ENCODE measurements around the gene C19orf47.
A peak's percentile ranks its signal among the peaks of the same experiment; 100 is the strongest.

C19orf47 gene

GRCh38 chr19:40280608-40281221 lies 67.5 kb downstream of the C19orf47 start:
- DNase-seq, result no peak

GRCh38 chr19:40279761-40280607 lies 68.2 kb downstream of the C19orf47 start:
- no peak for DNase-seq

- no peak for DNase-seq
These were observed 69.1 kb downstream of the C19orf47 start for GRCh38 chr19:40279120-40279551.

DNA sequence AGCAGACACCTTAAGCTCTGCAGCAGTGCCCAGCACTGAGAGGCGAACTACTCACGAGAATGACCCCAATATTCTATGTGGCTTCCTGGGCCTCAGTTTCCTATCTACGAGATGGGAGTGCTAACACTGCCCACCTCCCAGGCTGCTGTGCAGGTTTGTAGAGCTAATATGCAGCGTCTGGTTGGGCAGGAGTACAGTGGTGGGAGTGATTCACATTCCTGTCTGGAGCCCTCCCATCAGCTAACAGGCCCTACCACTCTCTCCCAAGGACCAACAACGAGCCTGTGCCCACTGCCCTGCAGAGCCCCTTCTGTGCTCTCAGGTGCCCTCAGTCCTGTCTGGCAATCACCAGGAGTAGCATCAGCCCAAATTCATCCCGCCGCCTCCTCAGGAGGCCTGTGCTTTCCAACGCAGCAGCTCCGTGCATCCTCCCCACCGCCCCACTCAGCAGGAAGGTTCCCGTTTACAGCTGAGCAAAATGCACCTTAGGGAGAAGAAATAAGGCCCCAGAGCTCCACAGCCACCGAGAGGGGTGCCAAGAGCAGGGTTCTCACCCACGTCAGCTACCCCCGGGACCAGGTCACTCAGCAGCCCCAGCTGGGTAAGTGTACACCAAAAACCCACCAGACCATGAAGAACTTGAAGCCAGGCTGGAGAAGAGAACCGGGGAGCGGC lies 69.7 kb downstream of the C19orf47 start:
- no peak for DNase-seq

GRCh38 chr19:40277356-40278059 lies 70.7 kb downstream of the C19orf47 start:
- no peak for DNase-seq

GRCh38 chr19:40274585-40275544 lies 73.3 kb downstream of the C19orf47 start:
- DNase-seq, result peak; percentile 27

- DNase-seq, result no peak
These were observed 74.5 kb downstream of the C19orf47 start for GRCh38 chr19:40273469-40274360.

- no peak for DNase-seq
These were observed 75.9 kb downstream of the C19orf47 start for GRCh38 chr19:40272261-40272660.

DNA sequence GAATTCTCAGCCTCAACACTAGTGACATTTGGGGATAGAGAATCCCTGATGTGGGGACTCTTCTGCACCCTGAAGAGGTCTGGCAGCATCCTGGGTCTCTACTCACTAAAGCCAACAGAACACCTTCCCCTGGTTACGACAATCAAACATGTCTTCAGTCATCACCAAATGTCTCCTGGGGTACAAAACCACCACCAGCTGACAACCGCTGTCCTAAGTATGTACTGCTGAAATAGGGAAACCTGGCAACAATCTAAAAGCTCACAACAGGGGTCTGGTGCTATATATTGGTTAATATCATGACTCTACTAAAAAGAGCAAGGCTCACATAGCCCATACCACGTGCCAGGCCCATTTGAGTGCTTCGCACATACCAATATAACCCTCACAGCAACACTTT lies 76.5 kb downstream of the C19orf47 start:
- DNase-seq, result no peak

DNA sequence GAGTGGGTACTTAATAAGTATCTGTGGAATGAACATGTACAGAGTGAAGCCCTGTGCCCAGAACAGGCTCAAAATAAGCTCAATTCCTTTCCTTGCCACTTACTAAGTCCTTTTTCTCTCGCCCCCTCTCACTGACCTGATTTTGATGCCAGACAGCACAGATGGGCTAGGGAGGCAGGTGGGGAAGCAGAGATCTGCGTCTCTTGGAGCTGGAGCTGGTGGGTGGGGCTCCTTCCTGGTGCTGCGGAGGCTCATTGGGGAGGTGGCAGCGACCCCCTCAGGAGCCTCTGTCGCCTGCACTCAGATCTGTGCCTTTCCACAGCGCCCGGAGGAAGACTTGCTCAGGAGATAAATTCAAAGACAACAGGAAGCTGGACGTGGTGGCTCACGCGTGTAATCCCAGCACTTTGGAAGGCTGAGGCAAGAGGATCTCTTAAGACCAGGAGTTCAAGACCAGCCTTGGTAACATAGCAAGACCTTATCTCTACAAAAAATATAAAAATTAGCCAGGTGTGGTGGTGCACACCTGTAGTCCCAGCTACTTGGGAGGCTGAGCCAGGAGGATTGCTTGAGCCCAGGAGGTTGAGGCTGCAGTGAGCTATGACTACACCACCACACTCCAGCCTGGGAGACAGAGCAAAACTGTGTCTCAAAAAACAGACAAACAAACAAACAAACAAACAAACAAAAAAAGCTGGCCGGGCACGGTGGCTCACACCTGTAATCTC lies 77.7 kb downstream of the C19orf47 start:
- DNase-seq, result no peak
